Neural crest cell (in vitro differentiated cells): ENCODE results near the gene DDX41. TPM values are rescaled to one million over a fixed set of nuclear protein-coding genes. Genes with fewer than 3 reads are reported as not detected.
A peak's percentile ranks its signal among the peaks of the same experiment; 100 is the strongest.

Experiments
- DNase-seq: peaks from one replicate; pipeline ENCODE4 v3.0.0; 2021; ENCODE audit warnings: low read depth, mixed read lengths, low spot score
- H3K27ac Mint-ChIP-seq: one replicate; pipeline ENCODE4 v1.8.0; 2021; ENCODE audit warnings: mild to moderate bottlenecking, mixed read lengths; ENCODE audit not compliant: unreplicated experiment
- H3K27me3 Mint-ChIP-seq: 2 replicates; pipeline ENCODE4 v1.8.0; 2021; ENCODE audit warnings: low read depth, mild to moderate bottlenecking, mixed read lengths
- H3K36me3 Mint-ChIP-seq: 2 replicates; pipeline ENCODE4 v1.8.0; 2021; ENCODE audit warnings: low read depth, mild to moderate bottlenecking, mixed read lengths
- H3K4me1 Mint-ChIP-seq: 2 replicates; pipeline ENCODE4 v1.8.0; 2021; ENCODE audit warnings: mixed read lengths
- H3K4me3 Mint-ChIP-seq: one replicate; pipeline ENCODE4 v1.8.0; 2021; ENCODE audit warnings: mild to moderate bottlenecking, mixed read lengths
- H3K9me3 Mint-ChIP-seq: 2 replicates; pipeline ENCODE4 v1.8.0; 2021; ENCODE audit warnings: mixed read lengths
- CTCF ChIP-seq: fragments of 200-600 bp; sonication (generic); conservative IDR thresholded peaks from 2 replicates; pipeline ENCODE4 v1.5.0; 2021; ENCODE audit warnings: antibody characterized with exemption, mild to moderate bottlenecking
- total RNA-seq: library from RNA; stranded (reverse); gene quantifications from 2 replicates; pipeline ENCODE4 v1.2.1, GENCODE V29; 2021

The DDX41 gene
- total RNA-seq, 1 donor from 2014 or later: 130 TPM

GRCh38 chr5:177519463-177520235 lies 2.9 kb upstream of the DDX41 start:
- Mint-ChIP-seq H3K36me3 (peaks cover 10% of the 10 kb centered on the region), H3K4me3 (peak overlapping the region; percentile 53)

GRCh38 chr5:177515580-177515979 lies 1.2 kb downstream of the DDX41 start:
- peaks cover 2% of the 10 kb centered on the region for H3K27me3 Mint-ChIP-seq
- no peaks in the 10 kb centered on the region for H3K9me3 Mint-ChIP-seq
- H3K36me3 Mint-ChIP-seq: peaks cover 9% of the 10 kb centered on the region
- peaks cover 25% of the 10 kb centered on the region for H3K4me1 Mint-ChIP-seq
- H3K27ac Mint-ChIP-seq: no peak overlapping the region
- TF ChIP-seq CTCF: no peak
- peak overlapping the region; percentile 95 for H3K4me3 Mint-ChIP-seq
- DNase-seq: no peak

More at GRCh38 chr5:177519463-177520235, 2.9 kb upstream of the DDX41 start:
- Mint-ChIP-seq H3K4me1 (peaks cover 25% of the 10 kb centered on the region), H3K9me3 (no peaks in the 10 kb centered on the region), H3K27ac (no peak overlapping the region), H3K27me3 (peaks cover 2% of the 10 kb centered on the region)
- TF ChIP-seq CTCF: no peak
- DNase-seq: no peak

GRCh38 chr5:177514541-177514940 lies 2.2 kb downstream of the DDX41 start:
- Mint-ChIP-seq H3K27me3 (peaks cover 2% of the 10 kb centered on the region), H3K4me3 (peak overlapping the region; percentile 95)
- DNase-seq: no peak

GRCh38 chr5:177513500-177513899 lies 3.3 kb downstream of the DDX41 start:
- H3K4me1 Mint-ChIP-seq: peaks cover 28% of the 10 kb centered on the region
- H3K27me3 Mint-ChIP-seq: peaks cover 2% of the 10 kb centered on the region
- TF ChIP-seq CTCF: no peak
- H3K9me3 Mint-ChIP-seq: no peaks in the 10 kb centered on the region
- H3K36me3 Mint-ChIP-seq: peaks cover 9% of the 10 kb centered on the region
- H3K4me3 Mint-ChIP-seq: peak overlapping the region; percentile 95
- no peak for DNase-seq
- H3K27ac Mint-ChIP-seq: no peak overlapping the region

More at GRCh38 chr5:177514541-177514940, 2.2 kb downstream of the DDX41 start:
- H3K27ac Mint-ChIP-seq: no peak overlapping the region
- peaks cover 28% of the 10 kb centered on the region for H3K4me1 Mint-ChIP-seq
- no peak for TF ChIP-seq CTCF
- H3K9me3 Mint-ChIP-seq: no peaks in the 10 kb centered on the region
- H3K36me3 Mint-ChIP-seq: peaks cover 9% of the 10 kb centered on the region

- Mint-ChIP-seq H3K27me3 (peaks cover 2% of the 10 kb centered on the region), H3K36me3 (peaks cover 9% of the 10 kb centered on the region), H3K9me3 (no peaks in the 10 kb centered on the region), H3K27ac (no peak overlapping the region), H3K4me3 (no peak overlapping the region), H3K4me1 (peaks cover 29% of the 10 kb centered on the region)
- no peak for DNase-seq
- TF ChIP-seq CTCF: no peak
Observed at GRCh38 chr5:177512736-177513380, 3.9 kb downstream of the DDX41 start.
